Activated naive CD4-positive, alpha-beta T cell treated with Interleukin-2 at 50 U/mL for 16 hours (primary cell): ENCODE measurements around the gene TOP3B.

Experiments used
- DNase-seq: peaks from one replicate; pipeline ENCODE4 v3.0.0-alpha.2; 2020

Gene TOP3B

DNA sequence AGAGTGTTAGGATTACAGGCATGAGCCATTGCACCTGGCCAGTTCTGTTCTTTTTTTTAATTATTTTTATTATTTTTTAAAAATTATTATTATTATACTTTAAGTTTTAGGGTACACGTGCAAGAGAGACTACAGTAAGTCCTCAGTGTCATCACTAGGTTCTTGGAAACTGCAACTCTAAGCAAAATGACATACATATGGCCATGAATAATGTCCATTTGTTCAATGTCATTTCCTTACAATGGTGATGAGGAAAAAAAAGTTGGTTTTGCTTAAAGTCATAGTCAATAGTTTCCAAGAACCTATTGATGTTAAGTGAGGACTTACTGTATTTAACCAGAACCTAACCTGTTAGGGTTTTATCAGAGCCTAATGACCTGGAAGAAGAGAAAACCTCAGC, 29.4 kb upstream of the TOP3B start:
- DNase-seq = no peak

DNA sequence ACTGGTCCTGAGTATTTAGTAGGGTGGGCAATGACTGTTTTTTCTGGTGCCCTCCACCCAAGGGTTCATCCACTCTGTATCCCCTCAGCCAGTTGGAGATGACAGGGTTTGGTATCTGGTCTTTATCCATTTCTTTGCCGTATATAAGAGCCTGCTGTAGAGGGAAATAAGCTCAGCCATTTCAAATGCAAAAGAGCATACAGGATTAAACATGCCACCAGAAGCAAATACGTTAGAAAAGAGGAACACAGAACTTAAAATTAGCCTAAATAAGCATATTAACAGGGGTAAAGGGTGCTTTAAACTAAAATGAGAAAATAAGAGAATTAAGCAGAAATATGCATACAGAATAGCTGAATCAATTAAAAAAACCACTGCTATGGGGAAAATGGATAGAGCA, 27.8 kb upstream of the TOP3B start:
- no peak for DNase-seq

DNA sequence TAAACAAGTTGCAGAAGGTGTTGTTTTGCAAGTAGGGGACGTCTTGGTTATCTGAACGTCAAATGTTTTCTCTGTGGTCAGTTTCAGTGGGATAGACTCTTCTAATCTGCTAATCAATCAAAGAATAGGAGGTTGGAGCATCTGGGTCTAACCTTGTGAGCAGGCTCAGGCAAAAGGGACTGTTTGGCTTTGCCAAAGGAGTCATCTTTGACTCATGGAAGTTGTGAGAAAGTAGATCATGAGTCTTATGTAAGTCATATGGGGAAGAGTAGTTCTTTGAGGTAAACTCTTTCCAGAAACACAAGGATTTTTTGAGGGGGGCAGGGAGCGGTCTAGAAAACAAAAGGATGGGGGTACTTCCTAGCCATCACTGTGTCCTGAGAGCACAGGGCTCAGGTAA, 27.1 kb upstream of the TOP3B start:
- no peak for DNase-seq

DNA sequence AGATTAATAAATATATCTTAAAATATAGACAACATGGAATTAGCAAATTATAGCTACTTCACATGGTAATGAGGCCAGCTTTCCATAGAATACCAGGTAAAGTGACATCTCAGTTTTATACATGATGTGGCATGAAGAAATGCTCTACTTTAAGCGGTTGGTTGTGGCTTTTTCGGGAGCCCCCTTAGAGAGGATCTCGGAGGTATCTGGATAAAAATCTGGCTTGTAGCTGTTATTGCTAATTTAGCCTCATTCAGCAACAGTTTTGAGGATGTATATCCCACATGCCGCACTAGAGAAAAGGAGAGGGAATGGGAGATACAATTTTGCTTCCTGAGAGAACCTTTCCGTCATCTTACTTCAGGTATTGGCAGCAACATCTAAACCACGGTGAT, 24.0 kb upstream of the TOP3B start:
- DNase-seq = no peak

DNA sequence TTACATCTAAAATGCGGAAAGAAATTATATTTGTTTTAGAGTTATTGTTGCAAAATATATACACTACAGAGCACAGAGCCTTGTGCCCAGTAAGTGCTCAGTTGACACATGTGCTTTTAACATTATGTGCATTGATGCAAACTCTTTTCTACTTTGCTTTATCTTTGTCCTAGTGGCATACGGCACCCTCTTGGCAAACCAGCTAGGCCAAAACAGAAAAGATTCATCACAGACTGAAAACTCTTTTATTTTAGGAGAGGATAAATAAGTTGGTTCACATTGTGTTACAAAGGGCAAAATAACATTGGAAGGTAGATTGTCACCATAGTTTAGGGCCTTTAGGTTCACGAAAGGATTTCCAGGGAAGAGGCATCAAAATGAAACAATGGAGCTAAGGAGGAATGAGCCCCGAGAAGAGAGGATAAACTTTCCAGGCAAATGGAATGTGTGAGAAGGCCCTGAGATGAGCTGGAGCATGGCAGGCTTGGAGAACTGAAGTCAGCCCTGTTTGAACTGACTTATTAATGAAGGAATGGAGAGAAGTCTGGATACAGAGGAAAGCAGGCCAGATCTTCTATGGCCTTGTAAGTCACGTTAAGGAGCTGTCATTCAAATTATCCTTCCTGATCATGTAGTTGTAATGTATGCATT, 23.5 kb upstream of the TOP3B start:
- no peak for DNase-seq

DNA sequence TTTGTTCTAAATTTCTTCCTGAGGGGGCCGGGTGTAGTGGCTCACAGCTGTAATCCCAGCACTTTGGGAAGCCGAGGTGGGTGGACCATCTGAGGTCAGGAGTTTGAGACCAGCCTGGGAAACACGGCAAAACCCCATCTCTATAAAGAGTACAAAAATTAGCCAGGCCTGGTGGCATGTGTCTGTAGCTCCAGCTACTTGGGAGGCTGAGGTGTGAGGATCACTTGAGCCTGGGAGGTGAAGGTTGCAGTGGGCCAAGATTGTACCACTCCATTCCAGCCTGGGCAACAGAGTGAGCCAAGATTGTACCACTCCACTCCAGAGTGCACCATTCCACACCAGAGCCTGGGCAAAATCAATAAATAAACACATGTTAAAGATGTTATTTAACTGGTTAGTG, 20.6 kb upstream of the TOP3B start:
- DNase-seq = no peak

DNA sequence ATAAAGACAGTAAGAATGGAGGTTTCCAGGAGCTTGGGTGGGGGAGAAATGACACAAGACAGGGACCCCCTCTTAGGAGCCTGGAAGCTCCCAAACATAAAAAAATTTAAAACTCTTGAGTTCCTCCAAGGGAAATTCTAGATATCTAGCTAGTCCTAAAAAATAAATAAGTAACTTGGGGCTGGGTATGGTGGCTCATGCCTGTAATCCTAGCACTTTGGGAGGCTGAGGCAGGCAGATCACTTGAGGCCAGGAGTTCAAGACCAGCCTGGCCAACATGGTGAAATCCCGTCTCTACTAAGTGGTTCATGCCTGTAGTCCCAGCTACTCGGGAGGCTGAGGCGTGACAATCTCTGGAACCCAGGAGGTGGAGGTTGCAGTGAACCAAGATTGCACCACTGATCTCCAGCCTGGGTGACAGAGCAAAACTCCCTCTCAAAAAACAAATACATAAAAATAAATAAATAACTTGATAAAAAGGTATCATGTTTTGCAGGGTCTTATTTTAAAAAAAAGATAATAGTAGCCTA, 20.0 kb upstream of the TOP3B start:
- DNase-seq = no peak

DNA sequence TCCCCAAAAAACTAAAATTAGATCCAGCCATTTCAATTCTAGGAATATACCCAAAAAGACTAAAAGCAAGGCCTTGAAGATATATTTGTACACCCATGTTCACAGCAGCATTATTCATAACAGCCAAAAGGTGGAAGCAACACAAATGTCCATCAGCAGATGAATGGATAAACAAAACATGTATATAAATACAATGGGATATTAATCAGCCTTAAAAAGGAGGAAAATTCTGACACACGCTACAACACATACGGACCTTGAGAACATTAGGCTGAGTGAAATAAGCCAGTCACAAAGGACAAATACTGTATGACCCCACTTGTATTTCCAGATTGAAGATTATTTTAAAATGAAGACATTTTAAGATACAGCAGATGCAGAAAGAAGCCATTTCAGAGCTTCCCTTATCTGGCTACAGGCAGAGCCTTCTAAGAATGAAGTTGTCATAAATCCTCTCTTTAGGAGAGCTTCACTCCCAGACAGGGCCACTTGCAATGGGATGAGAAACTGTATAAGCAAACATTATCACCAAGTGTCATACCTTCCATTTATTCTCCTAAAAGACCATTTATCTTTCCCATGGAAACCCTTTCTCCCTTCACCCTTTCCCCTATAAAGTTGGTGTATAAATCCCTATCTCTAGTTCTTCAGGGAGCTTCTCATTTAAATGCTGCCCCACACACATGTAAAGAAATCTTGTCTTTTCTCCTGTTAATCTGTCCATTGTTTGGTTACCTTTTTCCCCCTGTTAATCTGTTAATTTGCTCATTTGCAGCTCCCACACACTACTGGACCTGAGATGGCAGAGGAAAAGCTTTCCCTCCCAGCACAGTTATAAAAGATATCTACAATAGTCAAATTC, 19.3 kb upstream of the TOP3B start:
- no peak for DNase-seq

DNA sequence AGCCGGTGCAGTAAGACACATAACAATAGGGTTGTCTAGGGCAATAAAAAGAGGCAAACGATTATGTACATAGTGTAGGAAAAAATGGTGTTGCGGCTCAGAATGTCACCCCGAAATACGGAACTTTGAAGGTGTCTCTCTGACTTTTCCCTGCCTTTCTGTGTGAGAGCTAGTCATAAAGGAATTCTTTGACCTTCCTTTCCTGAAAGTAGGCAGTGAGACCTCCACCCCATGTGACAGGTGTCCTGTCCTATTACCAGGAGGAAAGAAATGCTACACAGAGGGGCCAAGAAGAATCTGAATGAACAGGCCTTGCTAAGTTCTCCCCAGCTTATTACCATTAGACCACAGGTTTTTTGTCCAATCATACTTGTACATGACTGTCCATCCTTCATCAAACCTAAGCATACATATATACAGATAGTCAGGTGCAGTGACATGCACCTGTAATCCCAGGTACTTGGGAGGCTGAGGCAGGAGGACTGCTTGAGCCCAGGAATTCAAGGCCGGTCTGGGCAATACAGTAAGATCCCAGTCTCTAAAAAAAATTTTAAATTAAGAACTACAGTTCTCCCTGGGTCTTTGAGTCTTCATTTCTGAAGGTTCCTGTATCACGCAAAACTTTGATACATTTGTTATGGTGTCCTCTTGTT, 16.1 kb upstream of the TOP3B start:
- DNase-seq = no peak

DNA sequence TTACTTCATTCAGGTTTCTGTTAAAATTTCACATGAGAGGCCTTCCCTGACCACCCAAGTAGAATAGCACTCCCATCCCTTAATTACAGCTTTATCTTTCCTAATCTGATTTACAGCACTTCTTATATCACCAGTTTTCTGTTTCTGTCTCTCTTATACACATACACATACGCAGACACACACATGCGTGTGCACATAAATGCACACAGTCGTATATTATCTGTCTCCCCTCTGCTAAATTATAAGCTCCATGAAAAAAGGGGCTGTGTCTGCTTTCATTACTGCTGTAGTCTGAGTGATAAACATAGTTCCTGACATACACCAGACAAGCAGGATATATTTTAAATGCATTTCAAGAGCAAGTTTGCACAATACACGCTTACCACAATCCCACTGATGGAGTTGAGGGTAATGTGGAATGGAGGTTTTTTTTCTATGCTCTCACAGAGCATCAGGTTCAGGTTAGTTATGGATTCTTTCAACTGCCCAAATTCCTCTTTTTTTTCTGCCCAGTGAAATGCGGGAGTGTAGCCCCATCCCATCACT, 13.7 kb upstream of the TOP3B start:
- DNase-seq = no peak

DNA sequence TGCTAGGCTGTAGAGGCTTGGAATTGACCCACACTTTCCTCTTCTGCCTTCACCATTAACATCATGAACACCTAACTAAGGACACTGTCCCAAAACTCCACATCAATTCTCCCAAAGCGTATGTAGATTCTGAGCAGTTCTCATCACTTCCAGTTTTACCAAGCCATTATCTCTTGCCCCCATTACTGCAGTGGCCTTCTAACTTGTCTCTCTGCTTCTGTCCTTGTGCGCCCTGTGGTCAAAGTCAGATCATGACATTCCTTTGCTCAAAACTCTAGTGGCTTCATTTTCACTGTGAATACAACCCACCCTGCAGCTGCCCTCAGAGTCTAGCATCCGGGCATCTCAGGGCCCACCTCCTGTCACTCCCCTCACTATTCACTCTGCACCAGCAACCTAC, 13.1 kb upstream of the TOP3B start:
- DNase-seq = no peak

DNA sequence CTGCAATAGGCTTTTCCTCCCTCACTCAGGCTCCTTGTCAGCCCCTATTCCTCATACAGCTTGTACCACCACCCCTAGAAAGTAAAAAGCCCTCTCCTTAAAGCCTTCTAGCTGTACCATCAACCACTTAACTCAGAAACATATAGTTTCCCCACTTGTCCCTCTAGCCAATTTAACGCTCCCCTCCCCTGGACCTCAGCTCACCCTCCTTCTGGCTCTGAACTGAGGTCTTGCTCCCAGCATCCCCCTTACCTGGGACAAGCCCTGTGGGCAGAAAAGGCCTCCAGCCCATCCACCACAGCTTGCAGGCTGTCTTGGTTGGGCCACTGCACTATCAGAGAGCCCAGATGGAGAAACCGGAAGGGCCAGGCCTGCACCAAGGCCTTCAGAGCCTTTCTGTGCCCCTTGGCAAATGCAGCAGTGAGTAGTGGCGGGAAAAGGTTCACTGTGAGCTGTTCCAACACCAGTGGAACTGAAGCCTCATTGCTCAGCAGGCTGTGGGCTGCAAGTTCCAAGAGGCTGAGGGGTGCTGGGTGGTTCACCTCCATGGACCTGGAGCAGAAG, 12.4 kb upstream of the TOP3B start:
- no peak for DNase-seq

DNA sequence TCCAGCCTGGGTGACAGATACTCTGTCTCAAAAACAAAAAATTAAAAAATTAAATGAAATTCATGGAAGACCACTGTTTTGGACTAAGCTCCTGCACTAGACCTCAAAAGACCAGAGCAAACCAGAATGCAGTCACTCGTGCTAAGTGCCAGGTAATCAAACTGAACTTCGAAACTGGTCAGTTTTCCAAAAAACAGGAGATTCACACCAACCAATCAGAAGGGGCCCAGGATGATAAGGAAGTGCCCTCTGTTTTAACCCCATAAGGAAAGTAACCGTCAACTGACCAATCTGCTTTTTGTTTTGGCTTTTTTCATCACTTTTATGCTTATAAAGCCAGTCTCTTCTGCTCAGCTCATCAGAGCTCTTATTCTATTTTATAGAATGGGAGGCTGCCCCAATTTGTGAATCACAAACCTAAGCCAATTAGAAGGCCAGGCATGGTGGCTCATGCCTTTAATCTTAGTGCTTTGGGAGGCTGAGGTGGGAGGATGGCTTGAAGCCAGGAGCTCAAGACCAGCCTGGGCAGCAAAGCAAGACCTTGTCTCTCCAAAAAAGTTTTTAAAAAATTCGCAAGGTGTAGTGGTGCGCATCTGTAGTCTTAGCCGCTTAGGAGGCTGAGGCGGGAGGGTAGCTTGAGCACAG, 10.1 kb upstream of the TOP3B start:
- no peak for DNase-seq

DNA sequence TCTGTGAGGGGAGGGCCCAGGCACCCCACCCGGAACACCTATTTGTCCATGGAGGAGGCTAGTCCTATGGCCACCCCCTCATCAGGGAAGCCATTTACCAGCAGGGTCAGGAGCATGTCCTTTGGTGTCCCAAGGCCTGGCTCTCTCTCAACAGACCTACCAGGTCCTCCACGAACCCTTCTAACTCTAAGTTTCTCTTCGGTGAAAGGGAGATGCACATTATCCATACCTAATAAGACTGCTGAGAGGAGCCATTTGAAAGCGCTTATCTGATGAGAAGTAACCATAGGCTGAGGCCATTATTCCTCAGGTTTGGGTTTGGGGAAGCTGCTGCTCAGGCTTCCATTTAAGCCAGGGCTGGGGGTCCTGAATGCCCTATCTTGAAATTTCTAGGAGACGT, 9.2 kb upstream of the TOP3B start:
- no peak for DNase-seq

DNA sequence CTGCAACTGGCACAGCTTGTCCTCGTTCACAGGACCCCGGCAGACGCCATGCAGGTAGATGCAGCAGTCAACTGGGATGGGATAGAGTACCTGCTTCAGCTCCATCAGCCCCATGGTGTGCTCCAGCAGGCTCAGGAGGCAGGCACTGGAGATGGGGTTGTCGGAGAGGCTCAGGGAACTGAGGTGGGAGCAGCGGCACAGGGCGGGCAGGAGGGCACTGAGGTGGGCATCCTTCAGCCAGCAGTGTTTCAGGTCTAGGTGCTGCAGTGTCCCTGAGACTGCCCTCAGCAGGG, 8.7 kb upstream of the TOP3B start:
- DNase-seq = no peak

DNA sequence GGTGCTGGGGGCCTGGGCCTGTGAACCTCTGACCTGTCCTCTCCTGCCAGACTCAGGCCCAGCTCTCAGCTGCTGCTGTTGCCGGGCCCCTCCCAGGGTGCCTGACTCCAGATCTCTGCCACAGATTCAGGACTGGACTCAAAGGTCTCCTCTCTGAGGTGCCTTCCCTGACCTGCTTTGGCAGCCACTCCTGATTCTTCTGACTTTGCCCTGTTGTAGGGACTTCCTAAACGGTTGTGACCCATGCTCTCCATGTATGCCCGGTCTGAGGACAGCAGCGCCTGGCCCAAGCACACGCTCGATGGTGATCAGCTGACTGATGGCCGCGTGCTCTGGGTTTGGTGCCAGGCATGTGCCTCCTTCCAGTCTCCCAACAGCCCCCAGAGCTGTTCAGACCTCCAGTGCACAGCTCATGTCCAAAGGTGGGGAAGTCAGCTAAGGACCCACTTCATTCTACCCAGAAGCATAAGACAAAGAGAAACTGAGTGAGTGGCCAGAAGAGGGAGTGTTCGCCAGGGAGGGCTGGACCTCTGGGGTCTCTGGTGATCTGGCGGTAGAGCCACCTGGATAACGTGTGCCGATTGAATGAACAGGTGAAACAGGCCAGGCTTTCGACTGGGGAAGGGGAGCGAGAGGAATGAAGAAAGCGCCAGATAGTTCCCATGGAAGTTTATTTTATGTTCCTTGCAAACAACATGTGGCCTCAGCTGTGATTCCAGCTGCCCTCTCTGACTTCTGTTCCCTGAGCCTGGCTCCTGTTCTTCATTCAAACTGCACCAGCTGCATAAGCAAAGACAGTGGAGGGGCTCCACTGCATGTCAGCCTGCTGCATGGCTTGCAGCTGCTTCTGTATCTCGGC, 8.1 kb upstream of the TOP3B start:
- no peak for DNase-seq

DNA sequence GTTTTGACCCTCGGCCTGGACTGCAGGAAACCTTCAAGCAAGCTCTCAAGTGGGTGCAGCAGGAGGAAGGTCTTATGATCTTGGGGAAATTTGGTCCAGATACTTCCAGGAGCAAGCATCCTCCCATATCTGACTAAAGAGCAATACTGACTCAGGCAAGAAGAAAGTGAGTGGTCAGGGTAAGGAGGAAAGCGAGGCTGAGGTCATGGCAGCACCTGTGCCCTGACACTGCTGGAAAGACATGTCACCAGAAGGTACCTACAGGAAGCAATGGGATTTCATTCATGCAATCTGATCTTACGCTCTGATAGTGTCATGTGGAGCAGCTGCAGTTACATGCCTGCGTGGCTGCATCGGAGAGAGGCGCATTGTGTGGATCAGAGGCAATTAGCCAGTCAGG, 6.5 kb upstream of the TOP3B start:
- no peak for DNase-seq

DNA sequence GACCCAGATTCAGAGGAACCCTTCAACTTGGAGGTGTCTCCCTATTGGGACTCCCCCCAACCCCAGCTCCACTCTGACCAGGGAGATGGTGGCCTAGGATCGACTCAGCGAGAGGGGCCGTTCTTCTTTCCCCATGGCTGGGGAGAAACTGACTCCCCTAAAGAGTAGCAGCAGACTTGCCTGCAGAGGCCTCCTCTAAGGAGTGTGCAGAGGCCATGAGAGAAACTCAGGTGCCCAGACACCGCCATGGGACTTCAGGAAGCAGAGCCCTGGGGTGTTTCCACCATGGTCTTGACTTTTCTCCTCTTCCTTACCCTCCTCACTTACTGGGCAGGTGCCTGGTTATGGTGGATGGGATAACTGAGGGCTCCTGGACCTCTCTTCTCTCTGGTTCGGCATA, 2.6 kb upstream of the TOP3B start:
- no peak for DNase-seq

DNA sequence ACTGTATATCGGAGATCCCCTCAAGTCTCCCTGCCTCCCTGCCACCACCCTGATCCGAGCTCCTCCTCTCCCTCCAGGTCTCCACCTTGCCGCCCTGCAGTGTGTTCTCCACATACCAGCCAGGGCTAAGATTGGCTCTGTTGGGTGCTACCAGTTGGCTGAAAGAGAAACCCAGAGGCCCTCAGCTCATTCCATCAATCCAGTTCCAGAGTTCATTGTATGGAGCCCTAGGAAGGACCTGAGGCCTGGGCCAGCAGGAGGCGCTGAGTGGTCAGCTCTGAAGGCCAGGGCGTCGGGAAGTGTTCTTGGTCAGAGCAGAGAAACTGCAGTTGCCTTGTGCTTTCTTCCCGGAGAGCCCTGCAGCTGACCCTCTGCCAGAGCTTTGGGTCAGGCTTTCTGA, 2.2 kb upstream of the TOP3B start:
- DNase-seq = no peak

DNA sequence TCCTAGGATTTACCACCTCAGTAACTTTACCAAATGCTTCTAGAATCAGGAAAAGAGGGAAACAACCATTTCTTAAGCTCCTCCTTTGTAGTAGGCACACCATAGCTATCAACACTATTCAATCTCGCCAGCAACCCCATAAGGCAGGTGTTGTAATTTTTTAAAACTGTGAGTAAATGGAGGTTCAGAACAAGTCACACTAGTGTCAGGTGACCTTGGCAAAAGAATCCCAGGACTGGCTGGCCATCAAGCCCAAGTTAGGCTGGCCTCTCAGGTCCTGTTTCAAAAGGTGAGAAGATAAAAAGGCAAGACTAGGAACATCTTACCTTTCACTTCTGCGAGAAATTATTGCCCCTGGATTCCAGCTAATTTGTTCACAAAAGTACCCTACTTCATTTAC, 713 bp downstream of the TOP3B start:
- no peak for DNase-seq

DNA sequence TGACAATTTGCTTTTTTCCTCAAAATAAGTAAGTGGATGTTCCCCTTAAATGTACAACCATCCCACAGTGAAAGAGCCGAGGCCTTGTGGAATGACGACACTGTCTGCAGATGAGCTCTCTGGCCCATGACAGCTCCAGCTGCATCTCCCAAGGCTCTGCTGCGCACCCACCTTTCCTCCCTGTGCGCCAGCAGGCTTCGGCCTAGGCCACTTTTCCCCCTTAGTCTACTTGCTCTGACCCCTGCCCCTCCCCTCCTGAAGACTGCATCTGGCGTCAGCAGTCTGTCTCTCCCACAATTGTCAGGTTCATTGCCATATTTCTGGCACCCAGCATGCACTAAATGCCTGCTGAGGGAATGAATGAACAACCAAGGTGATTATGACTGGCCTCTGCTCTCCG, 2.0 kb downstream of the TOP3B start:
- DNase-seq = no peak
